HG02588 (cell line): Measurements from ENCODE around the gene GRHPR.
"Not testable (repeated sequence)": the region's sequence is repeated elsewhere in the genome, so short reads cannot be mapped to it uniquely, and the experiment has no call there.

Experiments
- ATAC-seq: cut with Tn5 transposase; IDR thresholded peaks from one replicate; pipeline ENCODE4 v1.9.1; 2021; ENCODE audit warnings: mild to moderate bottlenecking, moderate library complexity; ENCODE audit not compliant: unreplicated experiment

GRHPR gene

DNA sequence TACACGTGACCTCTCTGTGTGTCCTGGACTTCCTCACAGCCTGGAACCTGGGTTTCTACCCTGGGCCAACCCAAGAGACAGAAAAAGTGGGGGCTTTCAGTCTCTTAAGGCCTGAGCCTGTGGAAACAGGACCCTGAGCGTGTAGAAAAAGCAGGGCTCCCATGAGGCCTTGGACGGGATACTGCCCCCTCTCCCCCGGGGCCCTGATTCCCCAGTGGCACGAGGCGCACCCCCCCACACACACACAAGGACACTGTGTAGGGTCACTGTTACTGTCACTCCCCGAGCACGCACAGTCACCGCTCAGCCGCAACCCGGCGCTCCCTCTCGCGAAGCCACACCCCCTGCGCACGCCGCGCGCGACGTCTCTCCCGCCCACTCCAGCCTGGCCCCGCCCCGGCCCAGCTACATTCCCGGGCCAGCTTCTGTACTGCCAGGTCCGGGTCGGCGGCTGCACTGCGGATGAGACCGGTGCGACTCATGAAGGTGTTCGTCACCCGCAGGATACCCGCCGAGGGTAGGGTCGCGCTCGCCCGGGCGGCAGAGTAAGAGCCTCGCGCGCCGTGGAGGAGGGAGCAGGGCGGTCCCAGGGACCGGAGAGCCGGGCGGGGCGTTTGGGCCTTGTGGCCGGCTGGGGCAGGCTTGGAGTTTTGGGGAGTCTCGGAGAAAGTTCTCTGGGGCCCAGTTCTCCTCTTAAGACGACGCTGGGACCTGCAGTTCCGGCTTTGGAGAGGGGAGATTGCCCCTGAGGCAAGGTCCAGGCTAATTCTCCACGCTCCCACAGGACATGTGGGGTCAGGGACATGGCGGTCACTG, at the start of gene GRHPR:
Gene GRHPR (plus strand): TSS at position 408 of the 816 bp plus-strand sequence. CDS start 55 bp downstream, at position 463.
- peak; percentile 95 for ATAC-seq

DNA sequence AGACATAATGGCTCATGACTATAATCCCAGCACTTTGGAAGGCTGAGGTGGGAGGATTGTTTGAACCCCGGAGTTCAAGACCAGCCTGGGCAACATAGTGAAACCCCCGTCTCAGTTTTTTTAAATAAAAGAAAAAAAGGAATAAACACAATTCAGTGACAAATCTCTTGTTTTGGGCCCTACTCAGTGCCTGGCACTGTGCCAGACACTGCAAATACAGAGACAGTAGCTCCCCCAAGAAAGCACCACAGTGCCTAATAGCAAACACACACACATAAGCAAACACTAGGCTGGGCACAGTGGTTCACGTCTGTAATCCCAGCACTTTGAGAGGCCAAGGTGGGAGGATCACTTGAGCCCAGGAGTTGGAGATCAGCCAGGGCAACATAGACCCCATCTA, 49.7 kb upstream of the GRHPR start:
- ATAC-seq = no peak

DNA sequence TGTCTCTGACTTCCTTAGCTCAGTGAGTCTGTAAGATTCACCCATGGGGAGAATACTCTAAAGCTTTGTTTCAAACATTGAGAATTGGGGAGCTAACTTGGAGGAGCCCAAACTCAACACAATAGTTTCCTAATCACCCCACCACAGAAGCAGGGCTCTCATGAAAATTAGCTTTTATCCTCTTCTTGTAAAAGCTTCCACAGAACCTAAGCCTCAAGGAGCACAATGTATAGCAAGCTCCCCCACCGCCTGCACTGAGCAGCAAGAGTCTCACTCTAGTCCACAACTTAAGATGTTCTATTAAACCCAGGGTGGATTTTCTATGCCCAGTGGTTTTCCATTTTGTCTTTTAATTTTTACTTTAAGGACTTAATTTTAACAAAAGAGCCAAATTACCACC, 48.9 kb upstream of the GRHPR start:
- ATAC-seq = no peak

DNA sequence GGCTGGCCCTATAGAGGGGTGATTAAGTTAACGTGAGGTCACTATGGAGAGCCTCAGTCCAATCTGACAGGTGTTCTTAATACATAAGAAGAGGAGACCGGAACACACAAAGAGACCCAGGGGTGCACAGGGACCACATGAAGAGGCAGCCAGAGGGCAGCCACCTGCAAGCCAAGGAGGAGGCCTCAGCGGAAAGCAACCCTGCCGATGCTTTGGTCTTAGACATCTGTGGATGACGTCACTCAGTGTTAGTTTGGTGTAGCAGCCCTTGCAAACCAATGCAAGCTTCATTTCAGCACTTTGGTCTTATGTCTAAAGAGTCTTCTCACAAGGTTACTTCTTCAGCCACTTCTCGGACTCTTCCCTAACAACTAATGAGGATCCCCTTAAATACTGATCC, 47.6 kb upstream of the GRHPR start:
- peak; percentile 33 for ATAC-seq

DNA sequence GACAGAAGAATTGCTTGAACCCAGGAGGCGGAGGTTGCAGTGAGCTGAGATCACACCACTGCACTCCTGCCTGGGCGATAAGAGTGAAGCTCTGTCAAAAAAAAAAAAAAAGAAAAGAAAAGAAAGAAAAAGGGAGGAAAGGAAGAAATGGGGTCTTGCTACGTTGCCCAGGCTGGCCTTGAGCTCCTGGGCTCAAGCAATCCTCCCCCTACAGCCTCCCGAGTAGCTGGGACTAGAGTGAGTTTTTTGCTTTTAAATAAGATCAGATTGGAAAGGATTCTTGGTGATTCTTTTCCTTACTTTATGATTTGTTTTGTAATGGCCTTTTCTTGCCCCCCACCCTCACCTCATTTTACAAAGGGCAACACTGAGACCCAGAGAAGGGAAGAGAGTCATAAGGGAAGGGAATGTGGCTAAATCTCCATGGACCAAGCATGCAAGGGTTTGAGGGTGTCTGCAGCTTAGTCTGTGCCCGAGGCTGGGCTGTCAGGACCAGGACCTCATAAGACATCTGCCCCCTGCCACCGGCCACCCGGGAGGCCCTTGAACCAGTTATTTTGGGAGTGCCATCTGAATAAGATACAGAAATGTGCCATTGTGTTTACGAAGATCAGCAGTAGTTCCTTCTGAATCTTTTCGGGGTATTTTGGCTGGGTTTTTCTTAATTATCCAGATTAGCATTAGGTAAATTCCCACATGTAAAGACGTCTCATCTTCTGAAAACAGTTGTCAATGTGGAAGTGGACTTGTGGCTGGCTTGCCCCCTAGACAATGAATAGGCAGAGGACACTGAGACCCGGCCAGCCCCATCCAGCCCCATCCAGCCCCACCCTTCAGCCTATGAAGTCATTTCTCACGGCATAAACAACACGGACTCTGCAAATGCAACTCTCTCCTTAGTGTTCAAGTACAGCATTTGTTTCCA, 44.5 kb upstream of the GRHPR start:
- ATAC-seq = no peak

DNA sequence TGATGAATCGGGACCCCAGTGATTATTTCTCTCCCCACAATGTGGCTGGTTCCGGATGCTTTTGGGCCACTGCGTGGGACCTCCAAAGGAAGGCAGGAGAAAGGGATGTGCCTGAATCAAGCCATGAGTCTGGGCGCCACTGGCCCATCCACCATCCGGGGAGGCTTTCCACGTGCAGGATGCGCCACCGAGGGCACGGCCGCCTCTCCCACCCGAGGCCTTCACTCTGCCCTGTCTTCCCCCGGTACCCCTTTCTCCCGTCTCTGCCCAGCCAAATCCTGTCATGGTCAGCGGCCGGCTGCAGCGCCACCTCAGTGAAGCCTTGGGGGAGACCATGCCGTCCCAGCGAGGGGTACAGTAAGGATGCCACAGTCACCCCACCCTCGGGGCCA, 43.9 kb upstream of the GRHPR start:
- ATAC-seq = no peak

DNA sequence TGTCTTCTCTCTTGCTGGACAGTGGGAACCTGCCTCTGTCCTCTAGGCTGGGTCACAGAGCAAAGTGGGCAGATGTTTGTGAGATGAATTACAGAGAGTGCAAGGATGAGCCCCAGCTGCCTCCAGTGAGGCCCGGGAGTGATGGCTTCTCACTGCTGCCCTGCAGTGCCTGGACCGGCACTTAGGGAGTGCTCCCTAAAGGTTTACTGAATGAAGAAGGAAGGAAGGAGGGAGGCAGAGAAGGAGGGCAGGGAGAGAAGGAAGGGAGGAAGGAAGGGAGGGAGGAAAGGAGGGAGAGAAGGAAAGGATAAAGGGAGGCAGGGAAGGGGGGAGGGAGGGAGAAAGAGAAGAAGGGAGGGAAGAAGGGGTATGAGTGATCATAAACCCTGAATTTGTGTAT, 42.7 kb upstream of the GRHPR start:
- no peak for ATAC-seq

DNA sequence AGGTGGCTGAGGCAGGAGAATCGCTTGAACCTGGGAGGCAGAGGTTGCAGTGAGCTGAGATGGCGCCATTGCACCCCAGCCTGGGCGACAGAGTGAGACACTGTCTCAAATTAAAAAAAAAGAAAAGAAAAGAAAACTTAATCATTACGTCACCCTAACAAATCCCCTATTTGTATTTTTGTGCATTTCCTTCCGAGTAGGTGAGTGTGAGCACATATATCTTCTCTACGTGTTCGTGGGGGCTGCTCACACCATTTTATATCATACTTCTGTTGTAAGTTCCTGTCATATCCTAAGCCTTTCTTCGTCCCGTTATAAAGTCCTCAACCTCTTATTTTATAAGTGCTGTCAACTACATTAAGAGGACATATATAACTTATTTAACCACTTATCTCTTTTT, 41.9 kb upstream of the GRHPR start:
- no peak for ATAC-seq

DNA sequence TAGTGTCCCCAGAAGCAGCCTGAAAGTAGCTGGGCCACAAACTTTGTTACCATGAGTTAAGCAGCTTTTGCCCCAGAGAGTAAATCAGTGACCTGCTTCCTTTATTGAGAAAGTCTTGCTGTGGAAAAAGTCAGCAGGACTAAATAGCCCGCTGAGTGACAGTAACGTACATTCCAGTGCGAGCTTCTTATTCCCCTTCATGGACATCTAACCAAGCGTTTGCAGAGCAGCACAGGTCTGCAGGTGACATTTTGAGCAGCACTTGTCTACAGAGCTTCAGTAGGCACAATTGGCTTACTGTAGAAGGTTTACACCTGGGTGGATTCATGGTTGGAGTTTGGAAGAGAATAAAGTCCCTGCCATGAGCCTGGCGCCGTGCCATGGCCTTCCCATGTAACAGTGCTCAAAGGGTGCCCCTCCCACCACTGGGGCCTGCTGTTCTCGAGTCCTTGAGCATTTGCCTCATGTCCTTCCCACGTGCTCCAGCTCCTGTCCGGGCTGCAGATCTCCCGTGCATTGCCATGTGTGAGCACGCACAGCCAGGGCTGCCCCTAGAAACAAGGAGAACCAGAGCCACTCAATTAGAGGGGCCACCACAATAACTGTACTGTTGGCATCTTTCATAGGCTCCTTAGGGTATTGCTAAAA, 41.3 kb upstream of the GRHPR start:
- no peak for ATAC-seq

DNA sequence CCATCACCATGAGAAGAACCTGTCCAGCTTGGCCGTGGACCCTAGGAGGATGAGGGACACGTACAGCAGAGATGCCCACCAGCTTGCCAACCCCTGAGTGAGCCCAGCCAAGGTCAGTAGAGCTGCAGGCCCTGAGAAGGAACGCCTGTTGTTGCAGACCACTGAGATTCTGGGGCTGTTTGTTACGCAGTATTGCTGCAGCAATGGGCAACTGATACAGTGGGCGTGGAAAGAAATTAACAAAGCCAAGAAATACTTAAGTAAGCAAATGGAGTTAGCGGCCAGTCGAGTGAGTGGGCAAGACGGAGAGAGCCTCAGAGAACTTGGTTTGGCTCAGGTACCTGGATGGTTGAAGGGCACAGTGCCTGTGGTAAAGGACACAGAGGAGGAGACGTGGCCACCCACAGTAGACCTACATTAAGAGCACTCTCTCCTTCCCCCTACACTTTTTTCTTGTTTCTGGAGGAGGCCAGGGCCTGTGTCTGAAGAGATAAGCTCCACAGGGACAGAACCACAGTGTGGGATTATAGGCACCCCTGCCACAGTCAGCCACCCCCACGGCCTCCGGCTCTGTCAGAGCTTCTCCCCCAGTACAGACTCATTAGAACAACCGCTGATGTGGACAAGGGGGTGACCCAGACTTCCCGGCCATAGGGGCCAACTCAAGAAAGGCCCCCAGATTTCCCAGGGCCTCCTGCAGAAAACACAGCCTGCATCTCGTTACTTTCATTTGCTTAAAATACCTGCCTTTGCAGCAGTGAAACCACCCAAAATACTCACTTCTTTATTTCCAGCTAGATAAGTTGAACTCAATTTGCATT, 40.1 kb upstream of the GRHPR start:
- ATAC-seq = no peak

DNA sequence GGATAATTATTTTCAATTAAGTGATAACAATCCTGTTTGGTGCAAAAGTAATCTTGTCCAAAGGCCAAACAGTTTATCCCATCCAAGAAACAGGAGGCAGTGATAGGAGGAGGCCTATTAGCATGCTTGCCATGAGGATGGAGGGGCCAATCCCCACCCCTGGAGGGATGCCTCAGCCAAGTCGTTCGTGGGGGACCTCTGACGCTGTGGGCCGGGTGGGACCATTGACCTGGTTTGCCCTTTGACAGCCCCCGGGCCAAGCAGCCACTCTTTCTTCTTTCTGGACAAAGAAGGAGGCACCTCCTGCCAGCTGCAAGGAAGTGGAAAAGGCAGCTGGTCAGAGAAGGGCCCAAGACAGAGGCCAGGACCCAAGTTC, 39.5 kb upstream of the GRHPR start:
- ATAC-seq = no peak

DNA sequence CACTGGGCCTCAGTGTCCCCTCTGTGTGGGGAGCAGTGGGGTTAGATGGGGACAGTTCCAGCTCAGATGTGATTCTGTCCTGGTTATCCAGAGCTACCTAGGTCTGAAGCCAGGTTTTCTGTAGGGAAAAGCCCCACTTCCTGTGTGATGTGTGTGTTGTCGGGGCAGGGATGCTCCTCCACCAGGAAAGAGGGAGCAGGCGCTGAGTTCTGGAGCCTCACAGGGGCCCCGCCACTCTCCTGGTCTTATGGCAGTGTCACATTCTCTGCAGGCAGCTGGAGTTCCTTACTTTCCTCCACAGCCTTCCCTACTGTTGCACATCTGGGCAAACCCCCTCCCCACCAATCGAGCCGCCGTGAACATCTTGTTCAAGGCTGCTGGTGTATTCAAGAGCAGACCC, 39.1 kb upstream of the GRHPR start:
- ATAC-seq = no peak

DNA sequence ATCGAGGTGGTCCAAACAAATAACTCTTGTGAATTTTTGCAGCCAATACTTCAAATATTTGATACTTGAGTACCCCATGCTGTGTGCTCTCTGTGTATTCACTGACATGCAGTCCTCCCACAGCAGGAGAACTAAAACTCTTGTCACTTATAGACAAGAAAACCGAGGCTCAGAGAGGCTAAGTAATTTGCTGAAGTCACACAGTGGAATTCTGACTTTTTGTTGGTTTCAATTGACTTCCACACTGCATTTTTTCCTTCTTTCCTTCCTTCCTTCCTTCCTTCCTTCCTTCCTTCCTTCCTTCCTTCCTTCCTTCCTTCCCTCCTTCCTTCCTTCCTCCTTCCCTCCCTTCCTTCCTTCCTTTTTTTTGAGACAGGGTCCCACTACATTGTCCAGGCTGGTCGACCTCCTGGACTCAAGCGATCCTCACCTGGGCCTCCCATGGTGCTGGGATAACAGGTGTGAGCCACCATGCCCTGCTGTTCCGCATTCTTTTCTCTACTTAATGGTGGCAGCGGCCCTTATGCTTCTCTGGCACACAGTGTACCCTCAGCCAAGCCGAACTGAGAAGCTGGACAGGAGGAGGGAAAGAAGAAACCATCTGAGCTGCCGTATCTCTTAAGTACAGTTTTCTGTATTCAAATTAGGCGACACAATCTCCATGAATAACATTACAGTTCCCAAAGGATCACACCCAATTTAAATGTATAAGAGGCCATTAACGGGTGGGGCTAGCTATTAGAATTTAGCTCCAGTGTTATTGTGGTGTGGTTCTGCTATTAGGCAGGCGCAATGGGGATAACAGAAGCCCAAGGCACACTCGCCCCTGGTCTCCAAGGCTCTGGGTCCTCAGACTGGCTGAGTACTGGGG, 38.4 kb upstream of the GRHPR start:
- ATAC-seq = no peak

DNA sequence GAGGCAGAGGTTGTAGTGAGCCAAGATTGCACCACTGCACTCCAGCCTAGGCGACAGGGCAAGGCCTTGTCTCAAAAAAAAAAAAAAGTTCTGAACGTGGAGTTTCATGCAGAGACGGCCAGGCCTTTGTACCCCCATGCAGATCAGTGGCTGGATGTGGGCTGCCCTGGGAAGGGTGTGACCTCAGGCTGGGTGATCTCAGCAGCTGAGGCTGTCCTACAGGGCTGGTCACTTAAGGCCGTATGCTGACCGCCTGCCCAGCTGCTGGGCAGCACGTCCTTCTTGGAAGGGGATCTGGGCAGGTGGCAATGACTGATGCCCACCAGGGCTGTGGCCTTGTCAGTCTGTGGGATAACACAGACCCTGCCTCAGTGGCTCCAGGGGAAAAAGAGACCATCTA, 37.2 kb upstream of the GRHPR start:
- no peak for ATAC-seq

DNA sequence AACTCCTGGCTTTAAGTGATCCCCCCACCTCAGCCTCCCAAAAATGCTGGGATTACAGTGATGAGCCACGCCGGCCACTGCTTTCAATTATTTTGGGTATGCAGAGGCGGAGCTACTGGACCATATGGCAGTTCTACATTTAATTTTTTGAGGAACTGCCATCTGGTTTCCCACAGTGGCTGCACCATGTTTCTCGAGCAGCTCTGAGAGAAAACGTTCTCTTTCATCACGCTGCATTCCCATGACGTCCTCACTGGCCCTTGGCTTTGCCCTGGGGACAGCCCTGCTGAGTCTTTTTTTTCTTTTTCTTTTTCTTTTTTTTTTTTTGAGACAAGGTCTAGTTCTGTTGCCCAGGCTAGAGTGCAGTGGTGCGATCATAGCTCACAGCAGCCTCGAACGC, 35.5 kb upstream of the GRHPR start:
- no peak for ATAC-seq

DNA sequence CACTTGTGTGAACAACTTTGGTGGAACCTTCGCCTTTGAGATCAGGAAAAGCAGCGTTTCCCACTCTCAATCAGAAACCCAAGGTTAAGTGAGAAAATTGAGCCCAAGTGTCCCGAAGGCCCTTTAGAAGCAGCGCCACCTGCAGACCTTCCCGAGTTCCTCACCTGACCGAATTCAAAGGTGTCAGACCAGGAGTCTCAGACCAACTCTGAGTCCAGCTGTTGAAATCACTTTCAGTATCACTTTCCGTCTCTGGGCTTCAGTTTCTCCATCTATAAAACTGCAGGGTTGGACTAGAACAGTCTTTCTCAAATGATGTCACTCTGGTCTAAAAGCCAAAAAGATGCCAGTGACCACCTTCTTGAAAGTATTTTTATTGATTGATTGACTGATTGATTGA, 31.7 kb upstream of the GRHPR start:
- ATAC-seq = peak; percentile 80

DNA sequence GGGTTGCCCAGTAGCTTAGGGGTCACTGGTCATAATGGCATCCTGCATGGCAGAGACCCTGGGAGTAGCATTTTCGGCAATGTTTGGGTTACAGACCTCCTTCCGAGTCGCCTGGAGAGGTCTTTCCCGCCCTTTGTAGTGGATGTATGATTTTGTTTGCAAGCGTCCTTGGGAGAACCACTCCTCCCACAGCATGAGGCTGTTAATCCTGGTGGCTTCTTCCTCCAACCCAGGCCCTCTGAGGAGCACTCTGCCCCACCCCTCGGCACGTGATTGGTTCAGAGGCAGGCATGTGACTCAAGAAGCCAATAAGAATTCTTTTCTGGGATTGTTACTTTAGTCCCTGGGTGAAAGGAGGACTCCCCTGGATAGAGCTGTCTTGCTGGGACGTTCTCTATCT, 30.2 kb upstream of the GRHPR start:
- ATAC-seq = no peak

DNA sequence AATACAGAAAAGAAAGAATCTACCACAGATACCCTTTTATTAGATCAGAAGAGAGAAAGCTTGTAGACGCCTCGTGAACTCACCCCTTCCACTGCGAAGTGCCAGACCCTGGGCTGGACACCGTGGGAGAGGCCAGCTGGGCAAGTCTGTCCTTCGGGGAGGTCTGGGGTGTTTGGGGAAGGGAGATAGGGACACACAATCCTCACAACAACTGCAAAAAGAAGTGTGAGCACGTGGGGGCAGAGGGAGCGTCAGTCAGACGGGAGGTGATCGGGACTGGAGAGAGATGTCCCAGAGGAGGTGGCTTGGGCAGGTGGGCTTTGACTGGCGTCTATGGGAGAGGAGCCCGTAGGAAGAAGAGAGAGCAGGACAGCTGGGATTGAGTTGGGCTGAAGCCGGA, 27.3 kb upstream of the GRHPR start:
- ATAC-seq = no peak

DNA sequence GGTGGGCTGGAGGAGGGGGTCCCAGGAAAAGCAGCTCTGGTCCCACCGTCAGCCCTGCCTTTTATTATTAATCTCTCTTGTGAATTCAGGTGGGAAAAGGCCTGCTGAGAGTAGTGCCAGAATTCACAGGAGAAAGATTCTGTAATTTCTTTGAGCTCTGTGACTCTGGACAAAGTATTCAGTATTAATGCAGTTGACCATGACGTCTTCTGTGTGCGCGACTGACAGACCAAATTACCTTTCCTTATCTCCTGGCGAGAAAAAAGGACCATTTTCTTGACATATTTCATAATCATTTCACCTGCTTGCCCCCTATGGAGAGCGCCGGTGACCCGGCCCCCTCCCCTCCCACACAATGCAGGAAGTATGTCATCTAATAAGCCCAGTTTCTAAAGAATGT, 26.8 kb upstream of the GRHPR start:
- ATAC-seq = no peak

DNA sequence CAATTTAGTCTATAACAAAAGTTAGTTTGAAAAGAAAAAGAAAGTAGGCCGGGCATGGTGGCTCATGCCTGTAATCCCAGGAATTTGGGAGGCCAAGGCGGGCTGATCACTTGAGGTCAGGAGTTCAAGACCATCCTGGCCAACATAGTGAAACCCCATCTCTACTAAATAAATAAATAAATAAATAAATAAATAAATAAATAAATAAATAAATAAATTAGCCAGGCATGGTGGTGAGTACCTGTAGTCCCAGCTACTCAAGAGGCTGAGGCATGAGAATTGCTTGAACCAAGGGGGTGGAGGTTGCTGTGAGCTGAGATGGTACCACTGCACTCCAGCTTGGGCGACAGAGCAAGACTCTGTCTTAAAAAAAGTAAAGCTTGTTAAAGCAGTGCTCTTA, 24.5 kb upstream of the GRHPR start:
- not testable (repeated sequence) for ATAC-seq
